HepG2 (cell line): Measurements from ENCODE around the gene TMTC1. TPM values are rescaled to one million over a fixed set of nuclear protein-coding genes. Genes with fewer than 3 reads are reported as not detected.

Experiments
- ARID5B ChIP-seq: IDR thresholded peaks from 2 replicates; pipeline ENCODE4 v1.4.0; 2020; ENCODE audit warnings: mild to moderate bottlenecking, missing genetic modification reagents
- BCLAF1 ChIP-seq: fragments of 450-650 bp; IDR thresholded peaks from 2 replicates; pipeline ENCODE4 v1.6.1; 2017; ENCODE audit warnings: mild to moderate bottlenecking
- IRF1 ChIP-seq: sonication (generic); formaldehyde crosslinking; IDR thresholded peaks from 2 replicates; pipeline ENCODE4 v1.4.0; 2020; ENCODE audit warnings: low read depth, mild to moderate bottlenecking, missing genetic modification reagents
- KDM6A ChIP-seq: IDR thresholded peaks from 2 replicates; pipeline ENCODE4 v1.6.1; 2016; ENCODE audit warnings: low read depth
- NFYB ChIP-seq: sonication (generic); formaldehyde crosslinking; IDR thresholded peaks from 2 replicates; pipeline ENCODE4 v1.4.0; 2020; ENCODE audit warnings: missing genetic modification reagents
- ZIK1 ChIP-seq: sonication (generic); formaldehyde crosslinking; IDR thresholded peaks from 2 replicates; pipeline ENCODE4 v1.5.0; 2020; ENCODE audit warnings: mild to moderate bottlenecking, low read depth, missing genetic modification reagents, borderline replicate concordance
- ZKSCAN5 ChIP-seq: sonication (generic); formaldehyde crosslinking; IDR thresholded peaks from 2 replicates; pipeline ENCODE4 v1.5.1; 2020; ENCODE audit warnings: mild to moderate bottlenecking, missing genetic modification reagents
- ZNF572 ChIP-seq: sonication (generic); formaldehyde crosslinking; IDR thresholded peaks from 2 replicates; pipeline ENCODE4 v1.5.1; 2020; ENCODE audit warnings: mild to moderate bottlenecking, missing genetic modification reagents
- ZNF766 ChIP-seq: sonication (generic); formaldehyde crosslinking; IDR thresholded peaks from 2 replicates; pipeline ENCODE4 v1.5.0; 2020; ENCODE audit warnings: missing genetic modification reagents, borderline replicate concordance
- polyA plus RNA-seq, 8 experiments: library from polyadenylated mRNA; depleted of rRNA in 3 of 8; stranded (reverse) in 7 of 8; unstranded in 1 of 8; fragments of >200 nt; fragmentation: Illumina TruSeq in 4 of 8; extraction: Trizol in 4 of 8; gene quantifications; 2 replicates each; pipeline versions ENCODE4 v1.2.1 to v1.2.3, GENCODE V29; 2011 to 2016; ENCODE audit warnings: low read depth in 4 of 8, missing spikeins in 1 of 8, mixed read lengths in 1 of 8; ENCODE audit not compliant: insufficient read depth in 1 of 8
- total RNA-seq, 5 experiments: library from RNA; depleted of rRNA; stranded (reverse); fragments of >200 nt; fragmentation: Illumina TruSeq; extraction: Trizol; gene quantifications; 2 replicates each; pipeline ENCODE4 v1.2.3, GENCODE V29; 2016; ENCODE audit warnings: low read depth in 1 of 5

Gene TMTC1
- total and polyA plus RNA-seq, 2 of the 13 experiments (the other 11 are each of a cell fraction or from before 2014, with no cell fraction given), result 0.69 to 1.8 TPM

GRCh38 chr12:29614694-29615325 lies 168.9 kb downstream of the TMTC1 start (continued):
- TF ChIP-seq IRF1 (CRISPR knock-in tag), result no peak
- no peak for TF ChIP-seq ZKSCAN5 (CRISPR knock-in tag)
- TF ChIP-seq ZNF766 (CRISPR knock-in tag), result no peak
- no peak for TF ChIP-seq BCLAF1
- TF ChIP-seq KDM6A (CRISPR knock-in tag), result no peak
- TF ChIP-seq ARID5B, result no peak
- TF ChIP-seq ZNF572, result no peak
- TF ChIP-seq NFYB (CRISPR knock-in tag), result no peak
- TF ChIP-seq ZIK1 (CRISPR knock-in tag), result no peak
